MCF 10A (cell line): Measurements from ENCODE around the gene BAHCC1. TPM values are rescaled to one million over a fixed set of nuclear protein-coding genes. Genes with fewer than 3 reads are reported as not detected.
A peak's percentile ranks its signal among the peaks of the same experiment; 100 is the strongest.

ENCODE experiments used
- BruUV-seq: library from RNA; stranded (reverse); fragments of 400-500 nt; replicated peaks from 2 replicates; lab custom pipeline; 2021; lab: Mats Ljungman, UMichigan
- CTCF ChIA-PET: fragments of 300-600 bp; sonication (Branson Sonifier 250); formaldehyde crosslinking; extraction: SDS; loops from one replicate; lab custom pipeline; 2021; ENCODE audit warnings: antibody characterized with exemption, inconsistent platforms; lab: Yijun Ruan, JAX
- POLR2A ChIA-PET: fragments of 300-600, 350-650 bp; sonication (Branson Sonifier 250); formaldehyde crosslinking; extraction: SDS; loops from one replicate; lab custom pipeline; 2020; ENCODE audit warnings: antibody characterized with exemption, inconsistent platforms; lab: Yijun Ruan, JAX
- DNase-seq: peaks from one replicate; pipeline ENCODE4 v3.0.0-alpha.2; 2018; ENCODE audit not compliant: unreplicated experiment
- H3K27ac Mint-ChIP-seq: one replicate; pipeline ENCODE4 v1.8.0; 2022; ENCODE audit warnings: mild to moderate bottlenecking, low read depth, mixed read lengths; ENCODE audit not compliant: unreplicated experiment
- H3K27me3 Mint-ChIP-seq: one replicate; pipeline ENCODE4 v1.8.0; 2022; ENCODE audit warnings: mixed read lengths; ENCODE audit not compliant: insufficient read depth, unreplicated experiment
- H3K36me3 Mint-ChIP-seq: one replicate; pipeline ENCODE4 v1.8.0; 2022; ENCODE audit warnings: mild to moderate bottlenecking, moderate library complexity, mixed read lengths; ENCODE audit not compliant: insufficient read depth, unreplicated experiment
- H3K4me1 Mint-ChIP-seq: one replicate; pipeline ENCODE4 v1.8.0; 2022; ENCODE audit warnings: mixed read lengths; ENCODE audit not compliant: insufficient read depth, unreplicated experiment
- H3K4me3 Mint-ChIP-seq: one replicate; pipeline ENCODE4 v1.8.0; 2022; ENCODE audit warnings: mild to moderate bottlenecking, moderate library complexity, mixed read lengths; ENCODE audit not compliant: unreplicated experiment
- H3K9me3 Mint-ChIP-seq: one replicate; pipeline ENCODE4 v1.8.0; 2022; ENCODE audit warnings: mixed read lengths; ENCODE audit not compliant: unreplicated experiment
- intact Hi-C: fragments of 100-400 bp; cut with micrococcal nuclease; formaldehyde crosslinking; loops from 2 replicates; pipeline ENCODE4 v1.14.1; 2022
- total RNA-seq: library from RNA; stranded (reverse); gene quantifications from 2 replicates; pipeline ENCODE4 v1.2.3, GENCODE V29; 2022
- TF ChIP-seq, protein P1 (sequence below): fragments of 200-600 bp; IDR thresholded peaks from one replicate; pipeline ENCODE4 v1.8.0; 2022; ENCODE audit warnings: antibody characterized with exemption, mild to moderate bottlenecking; ENCODE audit not compliant: unreplicated experiment

The BAHCC1 gene
- total RNA-seq, 1 experiment from 2014 or later, result 7.4 TPM

DNA sequence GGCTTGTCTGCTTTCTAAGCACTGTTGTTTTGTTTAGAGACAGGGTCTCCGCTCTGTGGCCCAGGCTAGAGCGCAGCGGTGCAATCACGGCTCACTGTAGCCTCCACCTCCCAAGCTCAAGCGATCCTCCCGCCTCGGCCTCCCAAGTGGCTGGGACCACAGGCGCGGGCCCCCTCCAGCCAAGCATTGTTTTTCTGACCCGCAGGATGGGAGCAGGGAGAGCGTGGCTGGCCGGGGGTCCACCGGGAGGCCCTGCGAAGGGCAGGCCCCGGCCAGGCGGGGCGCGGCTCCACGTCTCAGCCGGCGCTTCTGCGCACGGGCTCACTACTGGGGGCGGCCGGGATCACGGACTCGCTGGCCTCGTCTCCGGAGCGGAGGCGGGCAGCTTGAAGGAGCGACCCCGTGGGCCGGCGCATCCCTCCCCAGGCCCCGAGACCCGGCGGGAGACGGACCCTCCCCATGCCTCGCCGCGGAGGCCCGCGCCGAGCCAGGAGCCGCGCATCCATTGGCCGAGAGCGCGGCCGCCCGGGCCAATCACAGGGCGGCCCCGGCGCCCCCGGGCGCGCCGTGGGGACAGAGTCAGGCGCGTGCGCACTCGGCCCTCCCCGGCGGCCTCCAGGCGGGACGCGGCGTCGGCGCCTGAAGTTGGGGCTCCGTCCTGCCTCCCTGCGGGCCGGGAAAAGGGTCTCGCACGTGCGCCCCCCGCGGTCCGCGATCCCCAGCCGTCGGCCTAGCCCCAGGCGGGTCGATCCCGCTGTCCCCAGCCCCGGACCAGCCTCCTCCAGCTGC is 92.4 kb downstream of the BAHCC1 start:
- POLR2A ChIA-PET, result interaction anchor here (0.6 to 1.2 kb wide), 3 partner anchors 23 to 375 kb away, joined by 3 to 4 read pairs (median 3); partner anchors contain the start of gene BAHCC1
- H3K9me3 Mint-ChIP-seq, result no peaks in the 10 kb centered on the region
- CTCF ChIA-PET, result no interaction called here
- intact Hi-C loops, result no loop called here
- DNase-seq, result peak; percentile 47
- H3K36me3 Mint-ChIP-seq, result peaks cover 3% of the 10 kb centered on the region
- TF ChIP-seq, protein P1, sequence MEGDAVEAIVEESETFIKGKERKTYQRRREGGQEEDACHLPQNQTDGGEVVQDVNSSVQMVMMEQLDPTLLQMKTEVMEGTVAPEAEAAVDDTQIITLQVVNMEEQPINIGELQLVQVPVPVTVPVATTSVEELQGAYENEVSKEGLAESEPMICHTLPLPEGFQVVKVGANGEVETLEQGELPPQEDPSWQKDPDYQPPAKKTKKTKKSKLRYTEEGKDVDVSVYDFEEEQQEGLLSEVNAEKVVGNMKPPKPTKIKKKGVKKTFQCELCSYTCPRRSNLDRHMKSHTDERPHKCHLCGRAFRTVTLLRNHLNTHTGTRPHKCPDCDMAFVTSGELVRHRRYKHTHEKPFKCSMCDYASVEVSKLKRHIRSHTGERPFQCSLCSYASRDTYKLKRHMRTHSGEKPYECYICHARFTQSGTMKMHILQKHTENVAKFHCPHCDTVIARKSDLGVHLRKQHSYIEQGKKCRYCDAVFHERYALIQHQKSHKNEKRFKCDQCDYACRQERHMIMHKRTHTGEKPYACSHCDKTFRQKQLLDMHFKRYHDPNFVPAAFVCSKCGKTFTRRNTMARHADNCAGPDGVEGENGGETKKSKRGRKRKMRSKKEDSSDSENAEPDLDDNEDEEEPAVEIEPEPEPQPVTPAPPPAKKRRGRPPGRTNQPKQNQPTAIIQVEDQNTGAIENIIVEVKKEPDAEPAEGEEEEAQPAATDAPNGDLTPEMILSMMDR, result no peak
- H3K27me3 Mint-ChIP-seq, result peaks cover 8% of the 10 kb centered on the region
- no TSS peak for BruUV-seq
- no peaks in the 10 kb centered on the region for H3K4me1 Mint-ChIP-seq
- peak overlapping the region; percentile 36 for H3K4me3 Mint-ChIP-seq
- H3K27ac Mint-ChIP-seq, result no peak overlapping the region

DNA sequence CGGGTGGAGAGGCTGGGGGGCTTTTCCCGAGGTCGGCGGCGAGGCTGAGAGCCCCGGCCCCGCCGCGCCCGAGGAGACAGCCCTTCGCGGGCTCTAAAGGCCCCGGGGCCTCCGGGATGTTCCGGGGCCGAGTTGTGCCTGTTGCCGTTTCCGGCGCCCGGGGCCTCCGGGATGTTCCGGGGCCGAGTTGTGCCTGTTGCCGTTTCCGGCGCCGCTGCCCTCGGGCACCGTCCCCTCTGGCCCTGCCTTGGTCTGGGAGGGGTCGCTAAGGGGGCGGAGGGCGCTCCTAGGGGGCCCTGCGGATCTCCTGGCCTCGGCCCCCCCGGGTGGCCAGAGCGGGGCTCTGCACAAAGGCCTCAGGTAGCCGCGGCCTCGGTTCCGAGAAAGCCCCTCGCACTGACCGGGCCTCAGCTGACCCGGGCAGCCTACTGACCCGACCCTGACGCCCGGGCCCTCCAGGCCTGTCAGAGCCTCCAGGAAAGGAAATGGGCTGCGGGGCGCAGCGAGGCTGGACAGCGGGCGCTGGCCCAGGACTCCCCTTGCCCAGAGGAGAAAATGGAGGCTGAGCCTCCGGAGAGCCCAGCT is 93.1 kb downstream of the BAHCC1 start:
- no peaks in the 10 kb centered on the region for H3K9me3 Mint-ChIP-seq
- H3K36me3 Mint-ChIP-seq, result no peaks in the 10 kb centered on the region
- POLR2A ChIA-PET, result interaction anchor here (0.7 to 1.2 kb wide), 2 partner anchors 23 to 93 kb away, joined by 3 to 4 read pairs; partner anchors contain the start of gene BAHCC1
- intact Hi-C loops, result no loop called here
- H3K4me1 Mint-ChIP-seq, result no peaks in the 10 kb centered on the region
- H3K27me3 Mint-ChIP-seq, result peaks cover 15% of the 10 kb centered on the region
- TF ChIP-seq, protein P1, result no peak
- H3K4me3 Mint-ChIP-seq, result no peak overlapping the region
- no peak overlapping the region for H3K27ac Mint-ChIP-seq
- CTCF ChIA-PET, result no interaction called here
- DNase-seq, result no peak
- BruUV-seq, result no TSS peak

DNA sequence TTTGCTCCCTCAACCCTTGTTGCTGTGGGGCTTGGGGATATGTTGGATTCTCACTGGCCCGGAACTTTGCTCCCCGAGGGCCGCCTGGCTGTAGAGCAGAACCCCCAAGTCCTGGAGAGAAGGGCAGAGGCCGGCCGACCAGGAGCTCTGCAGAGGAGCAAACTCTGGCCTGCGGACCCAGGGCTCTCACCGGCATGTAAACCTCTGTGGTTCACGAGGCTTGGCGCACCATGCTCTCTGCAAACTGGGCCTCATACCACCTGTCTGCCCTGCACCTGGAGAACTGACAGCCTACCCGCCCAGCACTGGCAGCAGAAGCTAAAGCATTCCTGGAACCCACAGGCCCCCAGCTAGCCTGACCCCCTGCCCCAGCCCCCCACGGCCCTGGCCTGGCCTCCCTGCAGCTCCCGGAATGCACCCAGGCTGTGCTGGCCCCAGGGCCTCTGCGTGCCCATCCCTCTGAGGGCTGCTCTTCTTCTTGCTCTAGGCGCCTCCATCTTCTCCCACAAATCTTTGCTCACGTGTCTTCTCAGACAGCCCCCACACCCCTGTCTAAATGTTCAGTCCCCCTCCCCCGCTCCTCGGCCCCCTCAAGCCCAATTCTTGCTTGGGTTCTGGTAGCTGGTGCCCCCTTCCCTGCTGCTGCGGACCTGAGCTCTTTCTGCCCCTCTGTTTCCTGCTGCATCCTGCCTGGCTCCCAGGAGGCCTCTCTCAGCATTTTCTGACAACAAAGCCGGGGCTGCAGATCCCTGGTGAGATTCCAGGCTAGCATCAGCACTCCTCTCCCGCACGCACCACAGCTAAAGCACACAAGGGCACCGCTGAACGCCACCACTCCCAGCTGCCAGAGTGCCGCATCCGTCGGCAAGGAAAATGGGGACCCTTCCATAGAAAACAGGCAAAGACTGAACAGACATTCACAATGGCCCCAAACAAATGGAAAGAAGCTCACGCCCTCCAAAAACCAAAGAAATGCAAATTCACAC is 94.0 kb downstream of the BAHCC1 start:
- peaks cover 16% of the 10 kb centered on the region for H3K27me3 Mint-ChIP-seq
- no peaks in the 10 kb centered on the region for H3K4me1 Mint-ChIP-seq
- intact Hi-C loops, result no loop called here
- DNase-seq, result no peak
- no peak overlapping the region for H3K27ac Mint-ChIP-seq
- no TSS peak for BruUV-seq
- POLR2A ChIA-PET, result interaction anchor here (0.6 kb wide), 1 partner anchor 25 kb away, joined by 3 read pairs; no protein-coding TSS in a partner anchor
- no peak overlapping the region for H3K4me3 Mint-ChIP-seq
- TF ChIP-seq, protein P1, result no peak
- H3K36me3 Mint-ChIP-seq, result no peaks in the 10 kb centered on the region
- CTCF ChIA-PET, result interaction anchor here (0.6 to 1.1 kb wide), 5 partner anchors 9 to 663 kb away, joined by 3 to 4 read pairs (median 3); no protein-coding TSS in a partner anchor
- H3K9me3 Mint-ChIP-seq, result no peaks in the 10 kb centered on the region
